HUDEP-2 (cell line): ENCODE results near the gene CD6.

Experiments
- DNase-seq, 76 experiments: peaks; one replicate each; lab custom pipeline; 2025; ENCODE audit not compliant: unreplicated experiment in 76 of 76; lab: John Stamatoyannopoulos, UW

The CD6 gene

GRCh38 chr11:60982184-60982583, 10.7 kb downstream of the CD6 start:
- DNase-seq, result no peak

GRCh38 chr11:60984149-60984548, 12.7 kb downstream of the CD6 start:
- no peak for DNase-seq

- DNase-seq, result no peak
These were observed 13.2 kb downstream of the CD6 start for GRCh38 chr11:60984636-60985035.

GRCh38 chr11:60985501-60985900, 14.0 kb downstream of the CD6 start:
- DNase-seq, result no peak

GRCh38 chr11:60985991-60986915, 14.8 kb downstream of the CD6 start:
- DNase-seq, result peak in 1 of 76 experiments; percentile 28

- no peak for DNase-seq
These were observed 16.2 kb downstream of the CD6 start for GRCh38 chr11:60987577-60988277.

GRCh38 chr11:60988658-60989057, 17.2 kb downstream of the CD6 start:
- DNase-seq, result no peak

GRCh38 chr11:60989093-60989650, 17.7 kb downstream of the CD6 start:
- DNase-seq, result no peak

- no peak for DNase-seq
These were observed 20.0 kb downstream of the CD6 start for GRCh38 chr11:60991457-60991856.

GRCh38 chr11:60992842-60993409, 21.4 kb downstream of the CD6 start:
- DNase-seq, result peak in 25 of 76 experiments; percentile 1 to 60 (median 21)

- DNase-seq, result no peak
These were observed 22.1 kb downstream of the CD6 start for GRCh38 chr11:60993615-60994014.

GRCh38 chr11:60994541-60995080, 23.1 kb downstream of the CD6 start:
- no peak for DNase-seq

- no peak for DNase-seq
These were observed 24.3 kb downstream of the CD6 start for GRCh38 chr11:60995798-60996197.

GRCh38 chr11:60996381-60997138, 25.1 kb downstream of the CD6 start:
- DNase-seq, result no peak

GRCh38 chr11:61000426-61000825, 28.9 kb downstream of the CD6 start:
- DNase-seq, result no peak

- no peak for DNase-seq
These were observed 30.5 kb downstream of the CD6 start for GRCh38 chr11:61001931-61002330.

GRCh38 chr11:61002598-61002997, 31.1 kb downstream of the CD6 start:
- DNase-seq, result no peak

GRCh38 chr11:61004180-61004611, 32.7 kb downstream of the CD6 start:
- no peak for DNase-seq

GRCh38 chr11:61004761-61005181, 33.3 kb downstream of the CD6 start:
- no peak for DNase-seq

GRCh38 chr11:61007383-61007955, 36.0 kb downstream of the CD6 start:
- no peak for DNase-seq
